K562 (cell line): ENCODE measurements around the gene PDRG1. TPM values are rescaled to one million over a fixed set of nuclear protein-coding genes. Genes with fewer than 3 reads are reported as not detected.

ENCODE experiments used
- ATAC-seq: fragments of 200-7000 bp; cut with Tn5 transposase; 3 replicates; pipeline ENCODE4 v1.9.1; 2020; ENCODE audit warnings: moderate library complexity
- BruUV-seq: library from RNA; stranded (reverse); fragments of 400-500 nt; replicated peaks from 2 replicates; lab custom pipeline; 2021; lab: Mats Ljungman, UMichigan
- CTCF ChIA-PET: fragments of 300-600 bp; formaldehyde crosslinking; extraction: SDS; loops from one replicate; lab custom pipeline; 2021; ENCODE audit warnings: low intra/inter-chr PET ratio; lab: Yijun Ruan, JAX
- POLR2A ChIA-PET: fragments of 300-600, 350-650 bp; sonication (Branson Sonifier 250); formaldehyde crosslinking; extraction: SDS; loops from one replicate; lab custom pipeline; 2021; ENCODE audit warnings: antibody characterized with exemption, inconsistent platforms; lab: Yijun Ruan, JAX
- DNase-seq, 4 experiments: peaks; one replicate each; pipeline versions ENCODE4 v3.0.0 to v3.0.0-alpha.2; 2011 to 2018; ENCODE audit warnings: low spot score in 3 of 4, mixed read lengths in 3 of 4; ENCODE audit errors: extremely low read depth in 1 of 4
- FAIRE-seq: peaks from 2 replicates; lab custom pipeline; 2011; peaks lifted over from hg19 to GRCh38; lab: Jason Lieb, UNC
- H2AFZ ChIP-seq: 2 replicates; pipeline ENCODE4 v1.6.0; 2011; ENCODE audit warnings: low read depth, low read length, control low read depth, inconsistent platforms
- H3K27ac ChIP-seq: fragments of 200-600 bp; 3 replicates; pipeline ENCODE4 v1.8.0; 2011; ENCODE audit warnings: low read depth, mild to moderate bottlenecking, control low read depth, inconsistent platforms, low read length, moderate library complexity, mixed read lengths; ENCODE audit errors: extremely low read depth
- H3K27me3 ChIP-seq, 2 experiments: fragments of 300-600 bp in 1 of 2; 2 replicates in 1 of 2; 3 replicates in 1 of 2; pipeline versions ENCODE4 v1.6.0 to v1.8.0; 2011; ENCODE audit warnings: inconsistent platforms in 2 of 2, low read length in 2 of 2, mild to moderate bottlenecking in 1 of 2, mixed read lengths in 1 of 2, moderate library complexity in 1 of 2; ENCODE audit not compliant: control insufficient read depth in 2 of 2, insufficient read depth in 2 of 2
- H3K36me3 ChIP-seq: fragments of 300-600 bp; 3 replicates; pipeline ENCODE4 v1.8.0; 2011; ENCODE audit warnings: mild to moderate bottlenecking, low read length, inconsistent platforms; ENCODE audit not compliant: control insufficient read depth, insufficient read depth
- H3K4me1 ChIP-seq, 2 experiments: fragments of 200-600 bp in 1 of 2; replicated peaks in 1 of 2; 2 replicates in 1 of 2; 3 replicates in 1 of 2; pipeline versions ENCODE4 v1.5.1 to v1.8.0; 2011; ENCODE audit warnings: inconsistent platforms in 2 of 2, low read length in 2 of 2, mild to moderate bottlenecking in 1 of 2, mixed read lengths in 1 of 2, moderate library complexity in 1 of 2; ENCODE audit not compliant: control insufficient read depth in 2 of 2, insufficient read depth in 2 of 2
- H3K4me2 ChIP-seq: 2 replicates; pipeline ENCODE4 v1.6.1; 2011; ENCODE audit warnings: low read length, control low read depth, inconsistent platforms, mixed read lengths; ENCODE audit not compliant: insufficient read depth
- H3K4me3 ChIP-seq: fragments of 200-600 bp; sonication (generic), shearing (Covaris generic); 2 replicates; pipeline ENCODE4 v1.5.1; 2016; ENCODE audit warnings: control low read depth, inconsistent platforms
- H3K79me2 ChIP-seq: fragments of 200-600 bp; 3 replicates; pipeline ENCODE4 v1.8.0; 2011; ENCODE audit warnings: low read length, inconsistent platforms; ENCODE audit not compliant: control insufficient read depth, insufficient read depth
- H3K9ac ChIP-seq, 2 experiments: 2 replicates each; pipeline versions ENCODE4 v1.6.0 to v1.6.1; 2011; ENCODE audit warnings: low read depth in 2 of 2, low read length in 2 of 2, control low read depth in 1 of 2, inconsistent platforms in 1 of 2, mild to moderate bottlenecking in 1 of 2, mixed read lengths in 1 of 2; ENCODE audit not compliant: insufficient read depth in 1 of 2
- H3K9me1 ChIP-seq: one replicate; pipeline ENCODE4 v1.6.0; 2011; ENCODE audit warnings: inconsistent platforms, mild to moderate bottlenecking, low read length, moderate library complexity; ENCODE audit not compliant: control insufficient read depth, insufficient read depth
- H3K9me3 ChIP-seq: replicated peaks from 2 replicates; pipeline ENCODE4 v1.5.1; 2011; ENCODE audit warnings: low read depth, low read length, inconsistent platforms; ENCODE audit not compliant: control insufficient read depth, insufficient read depth
- H4K20me1 ChIP-seq: replicated peaks from 2 replicates; pipeline ENCODE4 v1.6.1; 2011; ENCODE audit warnings: low read length, inconsistent platforms, mixed read lengths; ENCODE audit not compliant: control insufficient read depth, insufficient read depth
- ADNP ChIP-seq: fragments of 200-800 bp; sonication (Bioruptor generic); IDR thresholded peaks from 2 replicates; pipeline ENCODE4 v1.6.1; 2016; ENCODE audit warnings: missing genetic modification characterization, missing compliant biosample characterization
- BCLAF1 ChIP-seq, 2 experiments: fragments of 450-650 bp in 1 of 2; IDR thresholded peaks; 2 replicates each; pipeline ENCODE4 v1.6.1; 2011 to 2017; ENCODE audit warnings: low read depth in 2 of 2, antibody characterized with exemption in 1 of 2, borderline replicate concordance in 1 of 2, low read length in 1 of 2, mild to moderate bottlenecking in 1 of 2, mixed read lengths in 1 of 2; ENCODE audit not compliant: control insufficient read depth in 1 of 2
- BCOR ChIP-seq: fragments of 450-650 bp; IDR thresholded peaks from 2 replicates; pipeline ENCODE4 v1.6.1; 2016
- C11orf30 ChIP-seq: fragments of 450-650 bp; IDR thresholded peaks from 2 replicates; pipeline ENCODE4 v1.6.1; 2016; ENCODE audit warnings: low read depth, mild to moderate bottlenecking
- CCNT2 ChIP-seq: IDR thresholded peaks from 2 replicates; pipeline ENCODE4 v1.6.1; 2011; ENCODE audit warnings: borderline replicate concordance, low read depth, mild to moderate bottlenecking, moderate library complexity, mixed read lengths, low read length; ENCODE audit not compliant: insufficient read length; ENCODE audit errors: extremely low read depth
- ESRRA ChIP-seq: fragments of 450-650 bp; IDR thresholded peaks from 2 replicates; pipeline ENCODE4 v1.6.1; 2014; ENCODE audit warnings: low read depth, mild to moderate bottlenecking, moderate library complexity, borderline replicate concordance
- HOMEZ ChIP-seq: fragments of 250-450 bp; sonication (Bioruptor Pico); IDR thresholded peaks from 2 replicates; pipeline ENCODE4 v1.4.0; 2020; ENCODE audit warnings: mild to moderate bottlenecking, moderate library complexity
- KDM1A ChIP-seq, 2 experiments: fragments of 450-650 bp; IDR thresholded peaks; 2 replicates each; pipeline ENCODE4 v1.6.1; 2016; ENCODE audit warnings: mild to moderate bottlenecking in 2 of 2
- KHSRP ChIP-seq: fragments of 450-650 bp; IDR thresholded peaks from 2 replicates; pipeline ENCODE4 v1.6.1; 2017
- POLR2AphosphoS5 ChIP-seq: IDR thresholded peaks from 2 replicates; pipeline ENCODE4 v1.6.1; 2011; ENCODE audit warnings: mild to moderate bottlenecking, low read depth, low read length, moderate library complexity; ENCODE audit not compliant: control insufficient read depth, insufficient read depth
- RBM25 ChIP-seq: fragments of 200-400 bp; formaldehyde crosslinking; IDR thresholded peaks from 2 replicates; pipeline ENCODE4 v1.6.1; 2018; ENCODE audit warnings: low read length, low read depth, moderate library complexity; ENCODE audit not compliant: severe bottlenecking
- SMARCA5 ChIP-seq: fragments of 450-650 bp; IDR thresholded peaks from 2 replicates; pipeline ENCODE4 v1.6.1; 2016
- STAT6 ChIP-seq: sonication (generic); formaldehyde crosslinking; IDR thresholded peaks from 2 replicates; pipeline ENCODE4 v1.8.1; 2023; ENCODE audit warnings: mild to moderate bottlenecking, missing genetic modification reagents
- TCF7L2 ChIP-seq: fragments of 150-350 bp; IDR thresholded peaks from 2 replicates; pipeline ENCODE4 v1.6.1; 2016; ENCODE audit warnings: low read depth, mild to moderate bottlenecking, low read length, moderate library complexity
- ZNF324 ChIP-seq: fragments of 250-450 bp; sonication (Bioruptor Pico); IDR thresholded peaks from 2 replicates; pipeline ENCODE4 v1.4.0; 2020; ENCODE audit warnings: mild to moderate bottlenecking
- ZNF785 ChIP-seq: fragments of 250-450 bp; sonication (Bioruptor Pico); IDR thresholded peaks from 2 replicates; pipeline ENCODE4 v1.4.0; 2020; ENCODE audit warnings: mild to moderate bottlenecking
- WGBS: fragments of 100-300 bp; shearing (Covaris generic); methylation state at CpG from one replicate; pipeline ENCODE4 v1.1.6; 2016; ENCODE audit warnings: low coverage, mixed read lengths; ENCODE audit not compliant: insufficient coverage; ENCODE audit errors: missing lambda C conversion rate; 5-methylcytosine and 5-hydroxymethylcytosine counted together
- in situ Hi-C: fragments of 300-500 bp; cut with MboI; formaldehyde crosslinking; loops from 4 replicates; pipeline ENCODE4 v1.15.0; 2018; ENCODE audit warnings: inconsistent platforms, mixed read lengths
- intact Hi-C: fragments of 100-400 bp; cut with micrococcal nuclease; formaldehyde crosslinking; loops from 2 replicates; pipeline ENCODE4 v1.14.2; 2022
- polyA plus RNA-seq, 8 experiments: library from polyadenylated mRNA; depleted of rRNA in 4 of 8; stranded (reverse) in 5 of 8; unstranded in 3 of 8; fragments of >200 nt; fragmentation: Nextera tagmentation in 2 of 8; fragmentation: Illumina TruSeq in 1 of 8; extraction: Ambion mirVana in 2 of 8; extraction: Trizol in 1 of 8; gene quantifications; 2 replicates each; pipeline versions ENCODE4 v1.2.1 to v1.2.3, GENCODE V29; 2011 to 2014; ENCODE audit warnings: inconsistent platforms in 1 of 8, missing spikeins in 1 of 8
- total RNA-seq, 7 experiments: library from RNA; depleted of rRNA in 6 of 7; stranded (reverse); fragments of >200 nt in 6 of 7; fragmentation: Illumina TruSeq in 2 of 7; extraction: Trizol in 2 of 7; gene quantifications; 2 replicates each; pipeline versions ENCODE4 v1.2.1 to v1.2.3, GENCODE V29; 2011 to 2021; ENCODE audit warnings: low replicate concordance in 1 of 7

The PDRG1 gene
- total and polyA plus RNA-seq, 9 of the 15 experiments (the other 6 are each of a cell fraction or from before 2014, with no cell fraction given) = 12.6 to 58.6 (median 26.1) TPM

GRCh38 chr20:31975874-31976273 lies 24.0 kb upstream of the PDRG1 start:
- DNase-seq (no peak), ATAC-seq (no peak), FAIRE-seq (no peak)
- no peaks in the 10 kb centered on the region for H3K9me3 ChIP-seq
- in situ Hi-C loops = no loop called here
- H3K9ac ChIP-seq = no peak overlapping the region
- intact Hi-C loops = no loop called here
- H3K27ac ChIP-seq = no peak overlapping the region
- peaks cover 13 to 23% of the 10 kb centered on the region in 2 experiments; a peak in 3 of 5 replicates for H3K27me3 ChIP-seq
- no peaks in the 10 kb centered on the region for H3K9me1 ChIP-seq
- no peaks in the 10 kb centered on the region for H3K4me1 ChIP-seq
- POLR2A ChIA-PET = interaction anchor here (0.7 kb wide), 1 partner anchor 66 kb away, joined by 3 read pairs; no protein-coding TSS in a partner anchor
- no peaks in the 10 kb centered on the region; the same call in 1 of the 2 replicates for H4K20me1 ChIP-seq
- no TSS peak for BruUV-seq
- 0% methylated on average over 2 of the region's 2 CpGs for WGBS
- no peak for TF ChIP-seq C11orf30
- TF ChIP-seq BCLAF1 (IDR thresholded peaks at IDR 0.05; ENCODE audit: borderline replicate concordance in 1 of 2, control insufficient read depth in 1 of 2, low read depth in 2 of 2, low read length in 1 of 2) = no peak
- no peak for TF ChIP-seq CCNT2
- TF ChIP-seq KDM1A (IDR thresholded peaks at IDR 0.05) = peak; percentile 37 to 51; a peak in 2 of 4 replicates
- TF ChIP-seq ZNF785 (CRISPR knock-in tag) = no peak
- TF ChIP-seq SMARCA5 = 0 out of 2 replicates have a peak, but pooled peaks have one; percentile 20
- no peak for TF ChIP-seq TCF7L2
- TF ChIP-seq ESRRA = peak; percentile 43; the same call in 1 of the 2 replicates
- no peak for TF ChIP-seq POLR2AphosphoS5
- no peak for TF ChIP-seq KHSRP
- TF ChIP-seq STAT6 (CRISPR knock-in tag) = no peak
- peak; percentile 91 for TF ChIP-seq RBM25
- peak; percentile 79 for TF ChIP-seq BCOR
- TF ChIP-seq ZNF324 (CRISPR knock-in tag) = no peak
- TF ChIP-seq HOMEZ (CRISPR knock-in tag) = no peak
- peak; percentile 31; the same call in 1 of the 2 replicates for TF ChIP-seq ADNP
- no peak overlapping the region for H3K4me2 ChIP-seq
- CTCF ChIA-PET = no interaction called here
- H2AFZ ChIP-seq = no peak overlapping the region
- H3K36me3 ChIP-seq = no peaks in the 10 kb centered on the region
- no peaks in the 10 kb centered on the region for H3K79me2 ChIP-seq
- no peak overlapping the region for H3K4me3 ChIP-seq
